SU-DHL-6 (cell line): ENCODE measurements around the gene SIRT4.

Source experiments
- H2AFZ ChIP-seq: fragments of 200-600 bp; sonication (generic); 2 replicates; pipeline ENCODE4 v1.6.1; 2014; ENCODE audit warnings: low read depth, mild to moderate bottlenecking, moderate library complexity, mixed read lengths, antibody characterized with exemption, low read length; ENCODE audit not compliant: severe bottlenecking
- H3F3A ChIP-seq: fragments of 200-600 bp; shearing (Covaris generic); 2 replicates; pipeline ENCODE4 v1.6.0; 2016; ENCODE audit warnings: antibody characterized with exemption, mild to moderate bottlenecking; ENCODE audit not compliant: insufficient read depth
- H3K27ac ChIP-seq: fragments of 200-600 bp; sonication (generic); 2 replicates; pipeline ENCODE4 v1.5.1; 2016; ENCODE audit warnings: low read depth, mild to moderate bottlenecking, low read length, moderate library complexity, mixed read lengths
- H3K27me3 ChIP-seq: fragments of 200-600 bp; sonication (generic), shearing (Covaris generic); 2 replicates; pipeline ENCODE4 v1.6.0; 2014; ENCODE audit warnings: mild to moderate bottlenecking, low read length
- H3K36me3 ChIP-seq: fragments of 200-600 bp; sonication (generic); 2 replicates; pipeline ENCODE4 v1.6.1; 2014; ENCODE audit warnings: mild to moderate bottlenecking, low read length, mixed read lengths
- H3K4me2 ChIP-seq: fragments of 300-600, 200-600 bp; shearing (Covaris generic), sonication (generic); 2 replicates; pipeline ENCODE4 v1.6.0; 2014; ENCODE audit warnings: low read length, low read depth, mild to moderate bottlenecking; ENCODE audit not compliant: poor library complexity, severe bottlenecking
- H3K4me3 ChIP-seq: fragments of 200-600 bp; sonication (generic); 2 replicates; pipeline ENCODE4 v1.5.1; 2014; ENCODE audit warnings: antibody characterized with exemption, low read length, mild to moderate bottlenecking, mixed read lengths; ENCODE audit not compliant: insufficient read depth, poor library complexity, severe bottlenecking
- H3K79me2 ChIP-seq: fragments of 200-600 bp; sonication (generic); 2 replicates; pipeline ENCODE4 v1.6.1; 2014; ENCODE audit warnings: mild to moderate bottlenecking, low read length, moderate library complexity; ENCODE audit not compliant: insufficient read depth
- H3K9ac ChIP-seq: fragments of 200-600 bp; sonication (generic); 2 replicates; pipeline ENCODE4 v1.7.0; 2014; ENCODE audit warnings: mild to moderate bottlenecking, low read length
- H3K9me2 ChIP-seq: fragments of 200-600 bp; sonication (generic); replicated peaks from 2 replicates; pipeline ENCODE4 v1.6.1; 2014; ENCODE audit warnings: low read length; ENCODE audit not compliant: insufficient read depth
- H3K9me3 ChIP-seq: fragments of 200-600 bp; sonication (generic); 2 replicates; pipeline ENCODE4 v1.6.1; 2014; ENCODE audit warnings: low read length, mixed read lengths; ENCODE audit not compliant: insufficient read depth
- H4K20me1 ChIP-seq: fragments of 200-600 bp; sonication (generic); 2 replicates; pipeline ENCODE4 v1.6.1; 2014; ENCODE audit warnings: low read depth, mild to moderate bottlenecking, antibody characterized with exemption, low read length, moderate library complexity, mixed read lengths
- CTCF ChIP-seq: fragments of 200-600 bp; sonication (generic); IDR thresholded peaks from one replicate; pipeline ENCODE4 v1.5.1; 2017; ENCODE audit warnings: antibody characterized with exemption, mild to moderate bottlenecking, low read length, moderate library complexity; ENCODE audit not compliant: insufficient read depth, poor library complexity, severe bottlenecking
- EZH2phosphoT487 ChIP-seq: fragments of 200-600 bp; sonication (generic), shearing (Covaris generic); conservative IDR thresholded peaks from 2 replicates; pipeline ENCODE4 v1.6.1; 2018; ENCODE audit warnings: mild to moderate bottlenecking, antibody characterized with exemption, low read length, moderate library complexity, mixed read lengths

SIRT4 gene

GRCh38 chr12:120257041-120257821, 44.9 kb upstream of the SIRT4 start:
- Histone ChIP-seq H3K4me3 (no peak overlapping the region), H3K27me3 (no peaks in the 10 kb centered on the region), H3K4me2 (no peak overlapping the region), H2AFZ (no peak overlapping the region), H3K9ac (no peak overlapping the region), H3K9me2 (no peaks in the 10 kb centered on the region), H3K27ac (no peak overlapping the region), H3F3A (no peaks in the 10 kb centered on the region), H3K36me3 (no peaks in the 10 kb centered on the region), H3K9me3 (no peaks in the 10 kb centered on the region), H4K20me1 (no peaks in the 10 kb centered on the region), H3K79me2 (no peaks in the 10 kb centered on the region)
- TF ChIP-seq EZH2phosphoT487 (no peak), CTCF (no peak)

GRCh38 chr12:120258323-120258896, 43.7 kb upstream of the SIRT4 start:
- Histone ChIP-seq H3K36me3 (no peaks in the 10 kb centered on the region), H3K4me3 (no peak overlapping the region), H3K4me2 (no peak overlapping the region), H4K20me1 (no peaks in the 10 kb centered on the region), H3K9me3 (no peaks in the 10 kb centered on the region), H3F3A (no peaks in the 10 kb centered on the region), H3K27me3 (no peaks in the 10 kb centered on the region), H3K79me2 (no peaks in the 10 kb centered on the region), H3K9me2 (no peaks in the 10 kb centered on the region), H3K9ac (no peak overlapping the region), H3K27ac (no peak overlapping the region), H2AFZ (no peak overlapping the region)
- TF ChIP-seq EZH2phosphoT487: no peak
- TF ChIP-seq CTCF: no peak

- no peak overlapping the region for H3K4me2 ChIP-seq
- H2AFZ ChIP-seq: no peak overlapping the region
- H3K9me2 ChIP-seq: no peaks in the 10 kb centered on the region
- TF ChIP-seq EZH2phosphoT487 (no peak), CTCF (no peak)
- H3K9ac ChIP-seq: no peak overlapping the region
- no peak overlapping the region for H3K27ac ChIP-seq
- no peaks in the 10 kb centered on the region for H3K36me3 ChIP-seq
- H4K20me1 ChIP-seq: no peaks in the 10 kb centered on the region
- no peaks in the 10 kb centered on the region for H3K9me3 ChIP-seq
- H3K27me3 ChIP-seq: no peaks in the 10 kb centered on the region
- no peaks in the 10 kb centered on the region for H3K79me2 ChIP-seq
- no peaks in the 10 kb centered on the region for H3F3A ChIP-seq
- H3K4me3 ChIP-seq: no peak overlapping the region
Observed at GRCh38 chr12:120259418-120260202, 42.5 kb upstream of the SIRT4 start.
